HepG2 (cell line): ENCODE results near the gene SFXN5. TPM values are rescaled to one million over a fixed set of nuclear protein-coding genes. Genes with fewer than 3 reads are reported as not detected.

Experiments
- ATAC-seq: fragments of 200-7000 bp; cut with Tn5 transposase; 3 replicates; pipeline ENCODE4 v1.9.1; 2020; ENCODE audit warnings: mild to moderate bottlenecking, moderate library complexity
- BruUV-seq: library from RNA; stranded (reverse); fragments of 400-500 nt; replicated peaks from 2 replicates; lab custom pipeline; 2021; lab: Mats Ljungman, UMichigan
- CTCF ChIA-PET: fragments of 300-600 bp; formaldehyde crosslinking; extraction: SDS; loops from one replicate; lab custom pipeline; 2021; ENCODE audit warnings: low total read pairs, inconsistent platforms, low intra/inter-chr PET ratio; lab: Yijun Ruan, JAX
- POLR2A ChIA-PET: fragments of 350-600 bp; sonication (Branson Sonifier 250); formaldehyde crosslinking; loops from one replicate; lab custom pipeline; 2020; ENCODE audit warnings: antibody characterized with exemption, inconsistent platforms; lab: Yijun Ruan, JAX
- DNase-seq: peaks from one replicate; pipeline ENCODE4 v3.0.0-alpha.2; 2015; ENCODE audit warnings: low spot score
- FAIRE-seq: peaks from 3 replicates; lab custom pipeline; 2011; peaks lifted over from hg19 to GRCh38; lab: Jason Lieb, UNC
- H2AFZ ChIP-seq: one replicate; pipeline ENCODE4 v1.6.1; 2011; ENCODE audit warnings: low read length, inconsistent platforms
- H3K27ac ChIP-seq: fragments of 300-600 bp; 3 replicates; pipeline ENCODE4 v1.8.0; 2011; ENCODE audit warnings: mixed run types, mild to moderate bottlenecking, mixed read lengths, low read length, inconsistent platforms; ENCODE audit not compliant: insufficient read depth; ENCODE audit errors: extremely low read length
- H3K27me3 ChIP-seq, 2 experiments: fragments of 200-600 bp in 1 of 2; 2 replicates in 1 of 2; 3 replicates in 1 of 2; pipeline versions ENCODE4 v1.6.0 to v1.8.0; 2011; ENCODE audit warnings: low read length in 2 of 2, mild to moderate bottlenecking in 2 of 2, moderate library complexity in 2 of 2, inconsistent platforms in 1 of 2; ENCODE audit not compliant: insufficient read depth in 2 of 2, control insufficient read depth in 1 of 2
- H3K36me3 ChIP-seq, 2 experiments: fragments of 200-600 bp in 1 of 2; replicated peaks in 1 of 2; 2 replicates in 1 of 2; 3 replicates in 1 of 2; pipeline versions ENCODE4 v1.5.1 to v1.8.0; 2011; ENCODE audit warnings: low read length in 2 of 2, inconsistent platforms in 1 of 2; ENCODE audit not compliant: insufficient read depth in 2 of 2, control insufficient read depth in 1 of 2
- H3K4me1 ChIP-seq: 2 replicates; pipeline ENCODE4 v1.5.1; 2012; ENCODE audit warnings: low read length, inconsistent platforms; ENCODE audit not compliant: insufficient read depth
- H3K4me2 ChIP-seq: 2 replicates; pipeline ENCODE4 v1.6.0; 2011; ENCODE audit warnings: low read depth, low read length, inconsistent platforms
- H3K4me3 ChIP-seq, 3 experiments: fragments of 200-600 bp in 1 of 3; sonication (generic), shearing (Covaris generic) in 1 of 3; replicated peaks in 1 of 3; 2 replicates each; pipeline ENCODE4 v1.5.1; 2011 to 2016; ENCODE audit warnings: low read length in 3 of 3, inconsistent platforms in 2 of 3, low read depth in 2 of 3, mild to moderate bottlenecking in 2 of 3, control low read depth in 1 of 3, mixed read lengths in 1 of 3; ENCODE audit not compliant: insufficient read depth in 1 of 3
- H3K79me2 ChIP-seq: one replicate; pipeline ENCODE4 v1.6.1; 2011; ENCODE audit warnings: low read length, inconsistent platforms; ENCODE audit not compliant: insufficient read depth
- H3K9ac ChIP-seq: 2 replicates; pipeline ENCODE4 v1.6.0; 2011; ENCODE audit warnings: mild to moderate bottlenecking, low read depth, low read length, inconsistent platforms; ENCODE audit not compliant: insufficient read depth
- H3K9me3 ChIP-seq: 2 replicates; pipeline ENCODE4 v1.5.1; 2012; ENCODE audit warnings: mild to moderate bottlenecking, low read length
- H4K20me1 ChIP-seq: 2 replicates; pipeline ENCODE4 v1.6.0; 2011; ENCODE audit warnings: inconsistent platforms, mild to moderate bottlenecking, low read length, moderate library complexity; ENCODE audit not compliant: insufficient read depth
- GATAD2A ChIP-seq: IDR thresholded peaks from 2 replicates; pipeline ENCODE4 v1.6.1; 2016
- KMT2A ChIP-seq: sonication (generic); formaldehyde crosslinking; IDR thresholded peaks from 2 replicates; pipeline ENCODE4 v1.4.0; 2020; ENCODE audit warnings: missing genetic modification reagents
- MEF2D ChIP-seq: sonication (generic); formaldehyde crosslinking; IDR thresholded peaks from 2 replicates; pipeline ENCODE4 v1.5.1; 2020; ENCODE audit warnings: mild to moderate bottlenecking, missing genetic modification reagents
- MXI1 ChIP-seq: IDR thresholded peaks from 3 replicates; pipeline ENCODE4 v1.6.1; 2012; ENCODE audit warnings: low read depth, low read length, inconsistent platforms, borderline replicate concordance
- NR2F2 ChIP-seq: IDR thresholded peaks from 2 replicates; pipeline ENCODE4 v1.6.1; 2012; ENCODE audit warnings: low read depth, inconsistent platforms, borderline replicate concordance
- PAX8 ChIP-seq: sonication (generic); formaldehyde crosslinking; IDR thresholded peaks from 2 replicates; pipeline ENCODE4 v1.8.0; 2022; ENCODE audit warnings: mild to moderate bottlenecking, missing genetic modification reagents, borderline replicate concordance
- PBX2 ChIP-seq: IDR thresholded peaks from 2 replicates; pipeline ENCODE4 v1.6.1; 2016; ENCODE audit warnings: control low read depth
- PHF5A ChIP-seq: IDR thresholded peaks from one replicate; pipeline ENCODE4 v1.6.1; 2018; ENCODE audit warnings: low read depth, missing genetic modification reagents; ENCODE audit not compliant: unreplicated experiment
- SALL2 ChIP-seq: sonication (generic); formaldehyde crosslinking; IDR thresholded peaks from 2 replicates; pipeline ENCODE4 v1.8.1; 2023; ENCODE audit warnings: mild to moderate bottlenecking, missing genetic modification reagents, inconsistent platforms
- SP2 ChIP-seq: sonication (generic); formaldehyde crosslinking; IDR thresholded peaks from 2 replicates; pipeline ENCODE4 v1.5.1; 2020; ENCODE audit warnings: mild to moderate bottlenecking, missing genetic modification reagents
- TOE1 ChIP-seq: sonication (generic); formaldehyde crosslinking; IDR thresholded peaks from 2 replicates; pipeline ENCODE4 v1.4.0; 2020; ENCODE audit warnings: mild to moderate bottlenecking, missing genetic modification reagents
- ZNF225 ChIP-seq: sonication (generic); formaldehyde crosslinking; IDR thresholded peaks from 2 replicates; pipeline ENCODE4 v1.4.0; 2020; ENCODE audit warnings: mild to moderate bottlenecking, missing genetic modification reagents
- ZNF562 ChIP-seq: sonication (generic); formaldehyde crosslinking; IDR thresholded peaks from 2 replicates; pipeline ENCODE4 v1.8.0; 2022; ENCODE audit warnings: missing genetic modification reagents, borderline replicate concordance
- ZNF644 ChIP-seq: IDR thresholded peaks from 2 replicates; pipeline ENCODE4 v1.6.1; 2016; ENCODE audit warnings: low read depth
- ZNF780A ChIP-seq: sonication (generic); formaldehyde crosslinking; IDR thresholded peaks from 2 replicates; pipeline ENCODE4 v1.8.0; 2022; ENCODE audit warnings: mild to moderate bottlenecking, missing genetic modification reagents, moderate library complexity
- ZNF792 ChIP-seq: IDR thresholded peaks from 2 replicates; pipeline ENCODE4 v1.6.1; 2016
- WGBS: methylation state at CpG from one replicate; pipeline ENCODE4 v1.1.6; 2017; ENCODE audit warnings: low lambda C conversion rate; 5-methylcytosine and 5-hydroxymethylcytosine counted together
- in situ Hi-C: cut with HindIII; loops from 2 replicates; pipeline ENCODE4 v1.10.0; 2017; ENCODE audit warnings: low pct_unique_long_range_greater_than_20kb; ENCODE audit not compliant: extremely low pct_ligation_motif_present
- intact Hi-C: fragments of 100-400 bp; cut with micrococcal nuclease; formaldehyde crosslinking; loops from one replicate; pipeline ENCODE4 v1.10.0; 2022; ENCODE audit not compliant: unreplicated experiment
- polyA plus RNA-seq, 8 experiments: library from polyadenylated mRNA; depleted of rRNA in 3 of 8; stranded (reverse) in 7 of 8; unstranded in 1 of 8; fragments of >200 nt; fragmentation: Illumina TruSeq in 4 of 8; extraction: Trizol in 4 of 8; gene quantifications; 2 replicates each; pipeline versions ENCODE4 v1.2.1 to v1.2.3, GENCODE V29; 2011 to 2016; ENCODE audit warnings: low read depth in 4 of 8, missing spikeins in 1 of 8, mixed read lengths in 1 of 8; ENCODE audit not compliant: insufficient read depth in 1 of 8
- total RNA-seq, 5 experiments: library from RNA; depleted of rRNA; stranded (reverse); fragments of >200 nt; fragmentation: Illumina TruSeq; extraction: Trizol; gene quantifications; 2 replicates each; pipeline ENCODE4 v1.2.3, GENCODE V29; 2016; ENCODE audit warnings: low read depth in 1 of 5
- TF ChIP-seq, protein P1 (sequence below): sonication (generic); formaldehyde crosslinking; IDR thresholded peaks from 2 replicates; pipeline ENCODE4 v1.4.0; 2020; ENCODE audit warnings: missing genetic modification reagents
- TF ChIP-seq, protein P2 (sequence below): sonication (generic); formaldehyde crosslinking; IDR thresholded peaks from 2 replicates; pipeline ENCODE4 v1.4.0; 2020; ENCODE audit warnings: mild to moderate bottlenecking, missing genetic modification reagents
- TF ChIP-seq, protein P3 (sequence below): IDR thresholded peaks from 2 replicates; pipeline ENCODE4 v1.6.1; 2016
- TF ChIP-seq, protein P4 (sequence below): sonication (generic); formaldehyde crosslinking; IDR thresholded peaks from 2 replicates; pipeline ENCODE4 v1.8.1; 2023; ENCODE audit warnings: mild to moderate bottlenecking, missing genetic modification reagents

Gene SFXN5
- total and polyA plus RNA-seq, 2 of the 13 experiments (the other 11 are each of a cell fraction or from before 2014, with no cell fraction given): 34.9 to 37.4 TPM

GRCh38 chr2:72932805-72933204, 138.7 kb downstream of the SFXN5 start:
- 56% methylated on average over 4 of the region's 4 CpGs for WGBS
- ATAC-seq (no peak), FAIRE-seq (no peak), DNase-seq (no peak)
- Histone ChIP-seq H4K20me1 (no peaks in the 10 kb centered on the region; the same call in 1 of the 2 replicates), H3K4me2 (no peak overlapping the region), H3K9ac (no peak overlapping the region), H3K4me1 (peaks cover 9% of the 10 kb centered on the region; the same call in 1 of the 2 replicates), H3K9me3 (no peaks in the 10 kb centered on the region), H3K27me3 (peaks cover 0 to 24% of the 10 kb centered on the region in 2 experiments; a peak in 3 of 5 replicates), H3K36me3 (no peaks in the 10 kb centered on the region), H3K27ac (no peak overlapping the region), H2AFZ (no peak overlapping the region), H3K79me2 (no peaks in the 10 kb centered on the region), H3K4me3 (no peak overlapping the region)
- POLR2A ChIA-PET: interaction anchor here (1.9 kb wide), 1 partner anchor 39 kb away, joined by 4 read pairs; no protein-coding TSS in a partner anchor
- in situ Hi-C loops: no loop called here
- no TSS peak for BruUV-seq
- intact Hi-C loops: no loop called here
- TF ChIP-seq, protein P1, sequence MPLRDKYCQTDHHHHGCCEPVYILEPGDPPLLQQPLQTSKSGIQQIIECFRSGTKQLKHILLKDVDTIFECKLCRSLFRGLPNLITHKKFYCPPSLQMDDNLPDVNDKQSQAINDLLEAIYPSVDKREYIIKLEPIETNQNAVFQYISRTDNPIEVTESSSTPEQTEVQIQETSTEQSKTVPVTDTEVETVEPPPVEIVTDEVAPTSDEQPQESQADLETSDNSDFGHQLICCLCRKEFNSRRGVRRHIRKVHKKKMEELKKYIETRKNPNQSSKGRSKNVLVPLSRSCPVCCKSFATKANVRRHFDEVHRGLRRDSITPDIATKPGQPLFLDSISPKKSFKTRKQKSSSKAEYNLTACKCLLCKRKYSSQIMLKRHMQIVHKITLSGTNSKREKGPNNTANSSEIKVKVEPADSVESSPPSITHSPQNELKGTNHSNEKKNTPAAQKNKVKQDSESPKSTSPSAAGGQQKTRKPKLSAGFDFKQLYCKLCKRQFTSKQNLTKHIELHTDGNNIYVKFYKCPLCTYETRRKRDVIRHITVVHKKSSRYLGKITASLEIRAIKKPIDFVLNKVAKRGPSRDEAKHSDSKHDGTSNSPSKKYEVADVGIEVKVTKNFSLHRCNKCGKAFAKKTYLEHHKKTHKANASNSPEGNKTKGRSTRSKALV (CRISPR knock-in tag): no peak
- TF ChIP-seq MEF2D (CRISPR knock-in tag) (no peak), GATAD2A (no peak), ZNF792 (CRISPR knock-in tag) (no peak), ZNF644 (CRISPR knock-in tag) (no peak), NR2F2 (no peak), MXI1 (no peak), TOE1 (CRISPR knock-in tag) (no peak), KMT2A (CRISPR knock-in tag) (no peak), PBX2 (no peak), SP2 (CRISPR knock-in tag) (no peak), ZNF225 (no peak), PAX8 (no peak), ZNF780A (CRISPR knock-in tag) (no peak), PHF5A (no peak), SALL2 (CRISPR knock-in tag) (no peak), ZNF562 (CRISPR knock-in tag) (no peak)
- TF ChIP-seq, protein P2, sequence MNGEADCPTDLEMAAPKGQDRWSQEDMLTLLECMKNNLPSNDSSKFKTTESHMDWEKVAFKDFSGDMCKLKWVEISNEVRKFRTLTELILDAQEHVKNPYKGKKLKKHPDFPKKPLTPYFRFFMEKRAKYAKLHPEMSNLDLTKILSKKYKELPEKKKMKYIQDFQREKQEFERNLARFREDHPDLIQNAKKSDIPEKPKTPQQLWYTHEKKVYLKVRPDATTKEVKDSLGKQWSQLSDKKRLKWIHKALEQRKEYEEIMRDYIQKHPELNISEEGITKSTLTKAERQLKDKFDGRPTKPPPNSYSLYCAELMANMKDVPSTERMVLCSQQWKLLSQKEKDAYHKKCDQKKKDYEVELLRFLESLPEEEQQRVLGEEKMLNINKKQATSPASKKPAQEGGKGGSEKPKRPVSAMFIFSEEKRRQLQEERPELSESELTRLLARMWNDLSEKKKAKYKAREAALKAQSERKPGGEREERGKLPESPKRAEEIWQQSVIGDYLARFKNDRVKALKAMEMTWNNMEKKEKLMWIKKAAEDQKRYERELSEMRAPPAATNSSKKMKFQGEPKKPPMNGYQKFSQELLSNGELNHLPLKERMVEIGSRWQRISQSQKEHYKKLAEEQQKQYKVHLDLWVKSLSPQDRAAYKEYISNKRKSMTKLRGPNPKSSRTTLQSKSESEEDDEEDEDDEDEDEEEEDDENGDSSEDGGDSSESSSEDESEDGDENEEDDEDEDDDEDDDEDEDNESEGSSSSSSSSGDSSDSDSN (CRISPR knock-in tag): no peak
- TF ChIP-seq, protein P3, sequence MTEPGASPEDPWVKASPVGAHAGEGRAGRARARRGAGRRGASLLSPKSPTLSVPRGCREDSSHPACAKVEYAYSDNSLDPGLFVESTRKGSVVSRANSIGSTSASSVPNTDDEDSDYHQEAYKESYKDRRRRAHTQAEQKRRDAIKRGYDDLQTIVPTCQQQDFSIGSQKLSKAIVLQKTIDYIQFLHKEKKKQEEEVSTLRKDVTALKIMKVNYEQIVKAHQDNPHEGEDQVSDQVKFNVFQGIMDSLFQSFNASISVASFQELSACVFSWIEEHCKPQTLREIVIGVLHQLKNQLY (CRISPR knock-in tag): no peak
- TF ChIP-seq, protein P4, sequence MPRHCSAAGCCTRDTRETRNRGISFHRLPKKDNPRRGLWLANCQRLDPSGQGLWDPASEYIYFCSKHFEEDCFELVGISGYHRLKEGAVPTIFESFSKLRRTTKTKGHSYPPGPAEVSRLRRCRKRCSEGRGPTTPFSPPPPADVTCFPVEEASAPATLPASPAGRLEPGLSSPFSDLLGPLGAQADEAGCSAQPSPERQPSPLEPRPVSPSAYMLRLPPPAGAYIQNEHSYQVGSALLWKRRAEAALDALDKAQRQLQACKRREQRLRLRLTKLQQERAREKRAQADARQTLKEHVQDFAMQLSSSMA: no peak
- TF ChIP-seq, all 625 proteins: peak for 0
- CTCF ChIA-PET: interaction anchor here (4.9 kb wide), 1 partner anchor 39 kb away, joined by 67 read pairs; no protein-coding TSS in a partner anchor
